Breast epithelium (tissue), 3 donors: ENCODE data around the gene APLN.

Source experiments
- CTCF ChIP-seq, 3 donors: fragments of 450-650 bp; IDR thresholded peaks; one replicate each; pipeline ENCODE4 v1.5.1; 2016 to 2017; ENCODE audit warnings: antibody characterized with exemption in 3 of 3, mild to moderate bottlenecking in 3 of 3, moderate library complexity in 3 of 3
- POLR2A ChIP-seq: fragments of 450-650 bp; IDR thresholded peaks from one replicate; pipeline ENCODE4 v1.6.1; 2016; ENCODE audit warnings: antibody characterized with exemption, mild to moderate bottlenecking, moderate library complexity
- POLR2AphosphoS5 ChIP-seq, 3 donors: sonication (generic); formaldehyde crosslinking; IDR thresholded peaks; one replicate each; pipeline ENCODE4 v1.6.1; 2017; ENCODE audit warnings: antibody characterized with exemption in 3 of 3

- TF ChIP-seq CTCF (IDR thresholded peaks at IDR 0.05), result no peak
- TF ChIP-seq POLR2A, result no peak
- no peak for TF ChIP-seq POLR2AphosphoS5 (IDR thresholded peaks at IDR 0.05)
Measured at GRCh38 chrX:129689796-129690195, 35.0 kb upstream of the APLN start.
